ENCODE measurements around the gene SIT1. TPM values are rescaled to one million over a fixed set of nuclear protein-coding genes. Genes with fewer than 3 reads are reported as not detected.
"Not testable (repeated sequence)": the region's sequence is repeated elsewhere in the genome, so short reads cannot be mapped to it uniquely, and the experiment has no call there.

Gene SIT1
- total and polyA plus RNA-seq, 10 donors, result 24.2 to 82.7 (median 41.1) TPM

- no peaks in the 10 kb centered on the region for H3K9me3 ChIP-seq
- H3K4me3 ChIP-seq, result peak overlapping the region; percentile 43 to 82 (median 56)
- WGBS, 5 donors, result 47 to 56% (median 54%) methylated on average over 8 of the region's 8 CpGs
- H3K27ac ChIP-seq, result peak overlapping the region; percentile 72 to 94 (median 84)
- peaks cover 17 to 99% (median 62%) of the 10 kb centered on the region in 6 donors for H3K4me1 ChIP-seq
- peaks cover 0 to 39% (median 2%) of the 10 kb centered on the region in 6 donors for H3K36me3 ChIP-seq
- H3K27me3 ChIP-seq (replicated peaks in 1 of 7), result no peaks in the 10 kb centered on the region
- intact Hi-C loops (cut with DNase I; ENCODE audit: low total_unique reads), result no loop called here
- TF ChIP-seq CTCF (IDR thresholded peaks at IDR 0.05 in 8 of 11, conservative IDR thresholded peaks at IDR 0.05 in 3 of 11) (no peak), POLR2A (IDR thresholded peaks at IDR 0.05) (no peak), POLR2AphosphoS5 (IDR thresholded peaks at IDR 0.05) (no peak)
- no peak for DNase-seq
These were observed 33.2 kb downstream of the SIT1 start for GRCh38 chr9:35617548-35617947.

GRCh38 chr9:35616681-35617459, 33.9 kb downstream of the SIT1 start:
- H3K4me3 ChIP-seq, result peak overlapping the region; percentile 43 to 82 (median 56)
- peak overlapping the region; percentile 72 to 94 (median 84) for H3K27ac ChIP-seq
- intact Hi-C loops (cut with DNase I; ENCODE audit: low total_unique reads), result no loop called here
- TF ChIP-seq CTCF (IDR thresholded peaks at IDR 0.05 in 8 of 11, conservative IDR thresholded peaks at IDR 0.05 in 3 of 11), result peak in 10 of 11 experiments; percentile 13 to 54 (median 36)
- peak; percentile 81 to 86 (median 84) for TF ChIP-seq POLR2AphosphoS5 (IDR thresholded peaks at IDR 0.05)
- TF ChIP-seq POLR2A (IDR thresholded peaks at IDR 0.05), result peak in 1 of 3 donors; percentile 31
- H3K9me3 ChIP-seq, result no peaks in the 10 kb centered on the region
- DNase-seq, result peak; percentile 94
- peaks cover 0 to 46% (median 2%) of the 10 kb centered on the region in 6 donors for H3K36me3 ChIP-seq
- no peaks in the 10 kb centered on the region for H3K27me3 ChIP-seq (replicated peaks in 1 of 7)
- peaks cover 17 to 100% (median 62%) of the 10 kb centered on the region in 6 donors for H3K4me1 ChIP-seq
- 8 to 11% (median 9%) methylated on average over 38 to 51 of the region's 51 CpGs for WGBS, 5 donors

GRCh38 chr9:35615981-35616680, 34.6 kb downstream of the SIT1 start:
- intact Hi-C loops (cut with DNase I; ENCODE audit: low total_unique reads), result no loop called here
- DNase-seq, result no peak
- Histone ChIP-seq H3K4me1 (peaks cover 22 to 100% (median 61%) of the 10 kb centered on the region in 6 donors), H3K4me3 (peak overlapping the region in 6 of 8 donors; percentile 43 to 82 (median 56)), H3K9me3 (no peaks in the 10 kb centered on the region), H3K27me3 (replicated peaks in 1 of 7) (no peaks in the 10 kb centered on the region), H3K36me3 (peaks cover 0 to 52% (median 2%) of the 10 kb centered on the region in 6 donors), H3K27ac (peak overlapping the region in 7 of 8 donors; percentile 72 to 94 (median 87))
- 75 to 84% (median 82%) methylated on average over 17 of the region's 17 CpGs for WGBS, 5 donors
- TF ChIP-seq POLR2A (IDR thresholded peaks at IDR 0.05) (no peak), CTCF (IDR thresholded peaks at IDR 0.05 in 8 of 11, conservative IDR thresholded peaks at IDR 0.05 in 3 of 11) (no peak), POLR2AphosphoS5 (IDR thresholded peaks at IDR 0.05) (no peak)

GRCh38 chr9:35612843-35613242, 37.9 kb downstream of the SIT1 start:
- peaks cover 0 to 83% (median 26%) of the 10 kb centered on the region in 6 donors for H3K36me3 ChIP-seq
- H3K27me3 ChIP-seq (replicated peaks in 1 of 7), result no peaks in the 10 kb centered on the region
- H3K4me1 ChIP-seq, result peaks cover 8 to 99% (median 31%) of the 10 kb centered on the region in 6 donors
- TF ChIP-seq POLR2A (IDR thresholded peaks at IDR 0.05) (no peak), POLR2AphosphoS5 (IDR thresholded peaks at IDR 0.05) (no peak)
- intact Hi-C loops (cut with DNase I; ENCODE audit: low total_unique reads), result no loop called here
- no peaks in the 10 kb centered on the region for H3K9me3 ChIP-seq
- DNase-seq, result no peak
- H3K4me3 ChIP-seq, result no peak overlapping the region
- 74 to 98% (median 96%) methylated on average over 2 of the region's 2 CpGs for WGBS, 5 donors
- peak overlapping the region in 1 of 8 donors; percentile 7 for H3K27ac ChIP-seq

GRCh38 chr9:35612066-35612465, 38.7 kb downstream of the SIT1 start:
- H3K27ac ChIP-seq, result peak overlapping the region in 1 of 8 donors; percentile 51
- DNase-seq; H3K9me3 ChIP-seq; H3K4me3 ChIP-seq; intact Hi-C loops (cut with DNase I; ENCODE audit: low total_unique reads); H3K27me3 ChIP-seq (replicated peaks in 1 of 7): not testable (repeated sequence)
- H3K4me1 ChIP-seq, result peaks cover 8 to 99% (median 28%) of the 10 kb centered on the region in 6 donors
- peaks cover 0 to 91% (median 30%) of the 10 kb centered on the region in 6 donors for H3K36me3 ChIP-seq
- WGBS, 5 donors, result 85 to 97% (median 90%) methylated on average over 4 of the region's 4 CpGs

Measured in spleen (tissue), 11 donors.